HL-60 (cell line): ENCODE results near the gene DNTTIP2.

Experiments used
- GABPA ChIP-seq: IDR thresholded peaks from 2 replicates; pipeline ENCODE4 v1.6.1; 2012; ENCODE audit warnings: low read depth
- POLR2AphosphoS5 ChIP-seq: IDR thresholded peaks from 2 replicates; pipeline ENCODE4 v1.6.1; 2012; ENCODE audit warnings: low read depth
- SPI1 ChIP-seq: IDR thresholded peaks from 2 replicates; pipeline ENCODE4 v1.6.1; 2012; ENCODE audit warnings: low read depth, mild to moderate bottlenecking, borderline replicate concordance
- TF ChIP-seq, protein P1 (sequence below): IDR thresholded peaks from one replicate; pipeline ENCODE4 v1.5.1; 2011; ENCODE audit warnings: low read length, control low read depth, inconsistent platforms; ENCODE audit not compliant: insufficient read depth
- TF ChIP-seq, protein P2 (sequence below): IDR thresholded peaks from 2 replicates; pipeline ENCODE4 v1.6.1; 2012; ENCODE audit warnings: low read depth; ENCODE audit not compliant: insufficient replicate concordance

DNA sequence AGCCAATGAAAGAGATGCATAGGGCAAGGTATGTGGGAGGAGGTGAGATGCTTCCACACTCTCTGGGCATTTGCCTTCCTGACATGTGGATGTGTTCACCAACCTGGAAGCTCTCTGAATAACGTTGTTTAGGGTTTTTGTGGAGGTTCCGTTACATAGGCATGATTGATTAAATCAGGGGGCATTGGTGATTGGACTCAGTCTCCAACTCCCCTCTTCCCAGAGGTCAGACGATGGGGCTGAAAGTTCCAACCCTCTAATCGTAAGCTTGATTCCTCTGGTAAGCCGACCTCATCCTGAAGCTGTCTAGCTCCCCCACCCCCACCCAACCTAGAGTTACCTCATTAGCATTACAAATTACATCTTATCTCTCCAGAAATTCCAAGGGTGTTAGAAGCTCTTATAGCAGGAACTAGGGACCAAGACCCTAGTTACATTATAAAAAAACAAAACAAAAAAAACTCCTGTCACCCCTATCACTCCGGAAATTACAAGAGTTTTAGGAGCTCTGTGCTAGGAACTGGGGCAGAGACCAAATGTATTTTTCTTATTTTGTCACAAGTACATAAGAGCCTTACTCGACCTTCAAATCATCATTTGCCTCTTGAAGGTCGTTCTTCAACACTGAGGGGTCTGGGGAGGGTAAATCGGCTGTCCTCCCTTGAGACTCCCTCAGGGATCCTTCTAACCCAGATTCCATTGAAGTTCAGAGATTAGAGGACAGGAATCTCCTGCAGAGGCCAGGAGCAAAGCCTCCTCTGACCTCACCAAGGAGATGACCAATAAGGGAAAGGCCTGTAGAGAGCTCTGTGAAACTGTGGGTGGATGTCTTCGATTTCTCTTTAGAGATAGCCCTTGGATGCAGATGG is 58.2 kb downstream of the DNTTIP2 start:
- TF ChIP-seq, protein P1, sequence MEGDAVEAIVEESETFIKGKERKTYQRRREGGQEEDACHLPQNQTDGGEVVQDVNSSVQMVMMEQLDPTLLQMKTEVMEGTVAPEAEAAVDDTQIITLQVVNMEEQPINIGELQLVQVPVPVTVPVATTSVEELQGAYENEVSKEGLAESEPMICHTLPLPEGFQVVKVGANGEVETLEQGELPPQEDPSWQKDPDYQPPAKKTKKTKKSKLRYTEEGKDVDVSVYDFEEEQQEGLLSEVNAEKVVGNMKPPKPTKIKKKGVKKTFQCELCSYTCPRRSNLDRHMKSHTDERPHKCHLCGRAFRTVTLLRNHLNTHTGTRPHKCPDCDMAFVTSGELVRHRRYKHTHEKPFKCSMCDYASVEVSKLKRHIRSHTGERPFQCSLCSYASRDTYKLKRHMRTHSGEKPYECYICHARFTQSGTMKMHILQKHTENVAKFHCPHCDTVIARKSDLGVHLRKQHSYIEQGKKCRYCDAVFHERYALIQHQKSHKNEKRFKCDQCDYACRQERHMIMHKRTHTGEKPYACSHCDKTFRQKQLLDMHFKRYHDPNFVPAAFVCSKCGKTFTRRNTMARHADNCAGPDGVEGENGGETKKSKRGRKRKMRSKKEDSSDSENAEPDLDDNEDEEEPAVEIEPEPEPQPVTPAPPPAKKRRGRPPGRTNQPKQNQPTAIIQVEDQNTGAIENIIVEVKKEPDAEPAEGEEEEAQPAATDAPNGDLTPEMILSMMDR: no peak
- TF ChIP-seq, protein P2, sequence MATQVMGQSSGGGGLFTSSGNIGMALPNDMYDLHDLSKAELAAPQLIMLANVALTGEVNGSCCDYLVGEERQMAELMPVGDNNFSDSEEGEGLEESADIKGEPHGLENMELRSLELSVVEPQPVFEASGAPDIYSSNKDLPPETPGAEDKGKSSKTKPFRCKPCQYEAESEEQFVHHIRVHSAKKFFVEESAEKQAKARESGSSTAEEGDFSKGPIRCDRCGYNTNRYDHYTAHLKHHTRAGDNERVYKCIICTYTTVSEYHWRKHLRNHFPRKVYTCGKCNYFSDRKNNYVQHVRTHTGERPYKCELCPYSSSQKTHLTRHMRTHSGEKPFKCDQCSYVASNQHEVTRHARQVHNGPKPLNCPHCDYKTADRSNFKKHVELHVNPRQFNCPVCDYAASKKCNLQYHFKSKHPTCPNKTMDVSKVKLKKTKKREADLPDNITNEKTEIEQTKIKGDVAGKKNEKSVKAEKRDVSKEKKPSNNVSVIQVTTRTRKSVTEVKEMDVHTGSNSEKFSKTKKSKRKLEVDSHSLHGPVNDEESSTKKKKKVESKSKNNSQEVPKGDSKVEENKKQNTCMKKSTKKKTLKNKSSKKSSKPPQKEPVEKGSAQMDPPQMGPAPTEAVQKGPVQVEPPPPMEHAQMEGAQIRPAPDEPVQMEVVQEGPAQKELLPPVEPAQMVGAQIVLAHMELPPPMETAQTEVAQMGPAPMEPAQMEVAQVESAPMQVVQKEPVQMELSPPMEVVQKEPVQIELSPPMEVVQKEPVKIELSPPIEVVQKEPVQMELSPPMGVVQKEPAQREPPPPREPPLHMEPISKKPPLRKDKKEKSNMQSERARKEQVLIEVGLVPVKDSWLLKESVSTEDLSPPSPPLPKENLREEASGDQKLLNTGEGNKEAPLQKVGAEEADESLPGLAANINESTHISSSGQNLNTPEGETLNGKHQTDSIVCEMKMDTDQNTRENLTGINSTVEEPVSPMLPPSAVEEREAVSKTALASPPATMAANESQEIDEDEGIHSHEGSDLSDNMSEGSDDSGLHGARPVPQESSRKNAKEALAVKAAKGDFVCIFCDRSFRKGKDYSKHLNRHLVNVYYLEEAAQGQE: no peak
- TF ChIP-seq POLR2AphosphoS5 (no peak), GABPA (no peak), SPI1 (no peak)
